HG02642 (cell line): ENCODE measurements around the gene DDX59.

Source experiments
- ATAC-seq: cut with Tn5 transposase; IDR thresholded peaks from one replicate; pipeline ENCODE4 v1.9.1; 2021; ENCODE audit warnings: mild to moderate bottlenecking; ENCODE audit not compliant: unreplicated experiment, poor library complexity

DDX59 gene

GRCh38 chr1:200669314-200670241, at the start of gene DDX59:
Gene DDX59, minus strand, starts transcription at chr1:200669907. Its CDS starts 3,167 bp downstream, at chr1:200666740.
- peak; percentile 91 for ATAC-seq

GRCh38 chr1:200714504-200715187, 44.9 kb upstream of the DDX59 start:
- no peak for ATAC-seq

GRCh38 chr1:200710166-200710565, 40.5 kb upstream of the DDX59 start:
- no peak for ATAC-seq

GRCh38 chr1:200708769-200709168, 39.1 kb upstream of the DDX59 start:
- ATAC-seq = no peak

GRCh38 chr1:200708161-200708560, 38.5 kb upstream of the DDX59 start:
- ATAC-seq = no peak

DNA sequence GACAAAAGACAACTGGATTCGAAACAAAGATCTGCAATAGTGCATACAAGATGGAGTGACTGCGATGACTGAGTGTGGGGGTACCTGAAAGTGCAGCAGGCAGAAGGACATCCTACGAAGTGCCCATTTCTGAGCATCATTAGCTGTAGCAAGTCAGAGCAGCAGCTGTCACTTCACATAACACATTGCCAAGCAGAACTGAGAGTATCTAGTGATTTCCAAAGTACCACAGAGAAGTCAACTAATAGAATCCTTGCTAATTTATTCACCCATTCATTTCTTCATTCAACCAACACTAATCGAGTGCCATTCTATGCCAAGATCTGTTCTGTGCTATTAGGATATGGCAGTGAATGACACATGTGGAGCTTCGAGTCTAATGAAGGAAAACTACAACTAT, 37.4 kb upstream of the DDX59 start:
- ATAC-seq = no peak

- ATAC-seq = no peak
These were observed 36.6 kb upstream of the DDX59 start for GRCh38 chr1:200706111-200706814.

GRCh38 chr1:200704986-200705500, 35.3 kb upstream of the DDX59 start:
- no peak for ATAC-seq

- no peak for ATAC-seq
These were observed 30.2 kb upstream of the DDX59 start for GRCh38 chr1:200699871-200700270.

DNA sequence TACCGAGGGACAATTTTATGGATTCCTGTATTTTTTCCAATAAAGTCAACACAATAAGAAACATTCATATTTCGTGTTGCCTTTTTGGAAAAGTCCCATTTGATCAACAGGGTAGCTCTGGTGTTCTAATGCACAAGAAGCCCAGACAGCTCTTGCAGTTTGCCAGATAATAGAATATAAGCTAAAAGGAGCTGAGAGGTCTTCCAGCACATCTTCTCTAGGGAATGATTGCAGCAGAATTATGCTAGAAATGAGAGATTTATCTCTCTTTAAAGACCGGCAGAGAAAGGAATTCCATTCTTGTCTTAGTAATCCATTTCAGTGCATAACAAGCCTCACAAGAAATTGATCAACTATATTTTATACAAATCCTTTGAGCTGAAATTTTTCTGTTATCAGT, 25.0 kb upstream of the DDX59 start:
- ATAC-seq = no peak

DNA sequence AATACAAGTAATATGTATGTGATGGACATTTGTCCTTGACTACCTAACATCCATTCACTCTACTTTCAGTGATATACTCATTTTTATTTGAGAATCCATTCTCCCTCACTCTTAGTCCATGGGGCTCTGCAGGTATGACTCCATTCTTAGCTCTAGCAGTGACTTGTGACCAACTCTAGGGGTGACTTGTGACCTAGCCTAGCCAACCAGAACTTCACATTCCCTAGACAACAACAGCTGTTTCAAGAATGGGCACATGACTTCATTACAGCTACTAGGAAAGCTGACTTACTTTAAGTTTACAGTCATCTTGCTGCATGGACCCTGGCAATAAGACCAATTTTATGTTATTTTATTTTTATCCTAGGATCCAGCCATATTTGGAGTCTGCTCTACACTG, 23.6 kb upstream of the DDX59 start:
- no peak for ATAC-seq

- ATAC-seq = no peak
These were observed 22.6 kb upstream of the DDX59 start for GRCh38 chr1:200692316-200692715.

DNA sequence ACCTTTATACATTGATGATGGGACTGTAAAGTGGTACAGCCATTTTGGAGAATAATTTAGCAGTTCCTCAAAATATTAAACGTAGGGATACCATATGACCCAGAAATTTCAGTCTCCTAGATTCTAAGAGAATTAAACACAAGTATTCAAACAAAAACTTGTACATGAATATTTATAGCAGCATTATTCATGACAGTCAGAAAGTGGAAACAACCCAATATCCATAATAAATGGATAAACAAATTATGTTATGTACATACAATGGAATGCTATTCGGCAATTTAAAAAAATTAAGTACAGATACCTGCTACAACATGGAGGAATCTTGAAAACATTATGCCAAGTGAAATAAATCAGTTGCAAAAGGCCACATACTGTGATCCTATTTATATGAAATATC, 16.9 kb upstream of the DDX59 start:
- ATAC-seq = no peak

GRCh38 chr1:200684015-200684414, 14.3 kb upstream of the DDX59 start:
- ATAC-seq = no peak

- no peak for ATAC-seq
These were observed 13.6 kb upstream of the DDX59 start for GRCh38 chr1:200683298-200683697.

DNA sequence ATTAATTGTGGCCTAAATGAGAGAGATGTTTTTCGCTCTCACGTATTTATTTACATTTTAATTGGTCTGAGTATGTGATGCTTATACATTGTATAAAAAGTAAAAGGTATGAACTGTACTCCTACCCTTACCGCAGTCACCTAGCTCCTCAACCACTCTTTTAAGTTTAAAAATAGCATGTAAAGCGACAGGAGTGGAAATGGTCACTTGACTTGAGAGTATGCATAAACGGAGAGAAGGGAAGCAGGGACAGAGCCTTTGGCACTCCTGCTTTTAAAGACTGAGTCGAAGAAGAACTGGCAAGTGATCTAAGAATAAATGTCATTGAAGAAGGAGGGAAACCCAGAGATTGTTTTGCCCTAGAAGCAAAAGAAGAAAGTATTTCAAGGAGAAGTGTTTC, 11.5 kb upstream of the DDX59 start:
- ATAC-seq = no peak

- no peak for ATAC-seq
These were observed 7.1 kb upstream of the DDX59 start for GRCh38 chr1:200676829-200677228.

DNA sequence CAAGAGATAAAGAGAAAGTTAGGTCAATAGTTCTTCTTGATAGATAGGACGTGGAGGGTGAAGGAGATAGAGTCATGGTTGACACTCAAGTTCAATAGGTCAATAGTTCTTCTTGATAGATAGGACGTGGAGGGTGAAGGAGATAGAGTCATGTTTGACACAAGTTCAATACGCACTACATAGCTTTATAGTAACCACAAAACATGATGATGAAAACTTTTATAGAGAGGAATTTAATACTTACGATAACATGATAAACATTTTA, 5.8 kb upstream of the DDX59 start:
- ATAC-seq = no peak

DNA sequence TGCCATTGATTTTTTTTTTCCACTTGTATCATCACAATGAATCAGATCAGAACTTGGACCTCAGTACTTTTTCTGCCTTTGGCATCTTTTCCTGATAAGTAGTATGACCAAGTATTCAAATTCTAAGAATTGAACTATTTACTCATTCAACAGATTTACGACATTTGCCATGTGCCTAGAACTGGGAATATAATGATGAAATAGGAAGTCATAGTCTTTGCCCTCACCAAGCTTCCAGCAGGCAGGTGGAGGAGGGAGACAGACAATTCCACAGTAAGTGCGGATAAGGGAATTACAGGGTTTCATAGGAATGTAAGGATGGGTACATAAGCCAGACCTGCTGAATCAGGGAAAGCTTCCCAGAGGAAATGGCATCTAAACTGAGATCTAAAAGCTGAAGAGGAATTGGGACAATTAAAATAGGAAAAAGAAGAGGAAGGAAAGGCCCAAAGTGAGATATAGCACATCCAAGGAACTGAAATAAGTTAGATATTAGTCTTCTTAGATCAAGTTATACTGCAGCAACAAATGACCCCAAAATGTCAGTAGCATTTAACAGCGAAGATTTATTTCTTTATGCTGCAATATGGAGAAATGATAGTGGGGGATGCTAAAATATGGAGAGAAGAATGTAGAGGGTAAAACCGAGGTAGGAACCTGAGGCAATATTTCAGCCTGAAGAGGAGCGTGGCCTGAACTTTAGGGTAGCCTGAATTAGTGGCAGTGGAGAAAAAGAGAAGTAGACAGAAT, 5.3 kb upstream of the DDX59 start:
- no peak for ATAC-seq
